HG03439 (cell line): Measurements from ENCODE around the gene GTF3C5.
"Not testable (repeated sequence)": the region's sequence is repeated elsewhere in the genome, so short reads cannot be mapped to it uniquely, and the experiment has no call there.

Experiments used
- ATAC-seq: cut with Tn5 transposase; IDR thresholded peaks from one replicate; pipeline ENCODE4 v1.9.1; 2021; ENCODE audit warnings: mild to moderate bottlenecking, moderate library complexity; ENCODE audit not compliant: unreplicated experiment

The GTF3C5 gene

GRCh38 chr9:133066181-133066983 is 35.6 kb downstream of the GTF3C5 start:
- ATAC-seq, result no peak

GRCh38 chr9:133067006-133067405 is 36.2 kb downstream of the GTF3C5 start:
- ATAC-seq, result no peak

- no peak for ATAC-seq
Observed at GRCh38 chr9:133067813-133068212, 37.0 kb downstream of the GTF3C5 start.

- not testable (repeated sequence) for ATAC-seq
Observed at GRCh38 chr9:133068431-133068830, 37.6 kb downstream of the GTF3C5 start.

- not testable (repeated sequence) for ATAC-seq
Observed at GRCh38 chr9:133070500-133070961, 39.7 kb downstream of the GTF3C5 start.

GRCh38 chr9:133070985-133071384 is 40.2 kb downstream of the GTF3C5 start:
- ATAC-seq, result not testable (repeated sequence)

GRCh38 chr9:133071484-133072150 is 40.8 kb downstream of the GTF3C5 start:
- no peak for ATAC-seq

- ATAC-seq, result not testable (repeated sequence)
Observed at GRCh38 chr9:133072210-133072609, 41.4 kb downstream of the GTF3C5 start.

- no peak for ATAC-seq
Observed at GRCh38 chr9:133073086-133074014, 42.6 kb downstream of the GTF3C5 start.

GRCh38 chr9:133074111-133074651 is 43.4 kb downstream of the GTF3C5 start:
- no peak for ATAC-seq

- ATAC-seq, result no peak
Observed at GRCh38 chr9:133075925-133076630, 45.3 kb downstream of the GTF3C5 start.

GRCh38 chr9:133076691-133077090 is 45.9 kb downstream of the GTF3C5 start:
- ATAC-seq, result no peak

- ATAC-seq, result no peak
Observed at GRCh38 chr9:133078486-133078885, 47.7 kb downstream of the GTF3C5 start.

- ATAC-seq, result no peak
Observed at GRCh38 chr9:133080161-133080560, 49.4 kb downstream of the GTF3C5 start.

GRCh38 chr9:133080786-133081779 is 50.3 kb downstream of the GTF3C5 start:
- not testable (repeated sequence) for ATAC-seq

- ATAC-seq, result not testable (repeated sequence)
Observed at GRCh38 chr9:133081957-133082644, 51.3 kb downstream of the GTF3C5 start.

- ATAC-seq, result not testable (repeated sequence)
Observed at GRCh38 chr9:133083688-133084087, 52.9 kb downstream of the GTF3C5 start.

GRCh38 chr9:133086212-133086860 is 55.5 kb downstream of the GTF3C5 start:
- ATAC-seq, result not testable (repeated sequence)
